Type B pancreatic cell (in vitro differentiated cells): Measurements from ENCODE around the gene CCDC154. TPM values are rescaled to one million over a fixed set of nuclear protein-coding genes. Genes with fewer than 3 reads are reported as not detected.
"Not testable (repeated sequence)": the region's sequence is repeated elsewhere in the genome, so short reads cannot be mapped to it uniquely, and the experiment has no call there.

Experiments
- DNase-seq: peaks from one replicate; pipeline ENCODE4 v3.0.0; 2021; ENCODE audit warnings: mixed read lengths; ENCODE audit not compliant: unreplicated experiment; ENCODE audit errors: extremely low spot score
- H3K27ac Mint-ChIP-seq: 2 replicates; pipeline ENCODE4 v1.8.0; 2021; ENCODE audit warnings: mild to moderate bottlenecking, mixed read lengths
- H3K27me3 Mint-ChIP-seq: 2 replicates; pipeline ENCODE4 v1.8.0; 2021; ENCODE audit warnings: mixed read lengths
- H3K36me3 Mint-ChIP-seq: 2 replicates; pipeline ENCODE4 v1.8.0; 2021; ENCODE audit warnings: mixed read lengths
- H3K4me1 Mint-ChIP-seq: one replicate; pipeline ENCODE4 v1.8.0; 2021; ENCODE audit warnings: mixed read lengths; ENCODE audit not compliant: unreplicated experiment
- H3K4me3 Mint-ChIP-seq: 2 replicates; pipeline ENCODE4 v1.8.0; 2021; ENCODE audit warnings: mild to moderate bottlenecking, mixed read lengths
- H3K9me3 Mint-ChIP-seq: 2 replicates; pipeline ENCODE4 v1.8.0; 2021; ENCODE audit warnings: mixed read lengths
- total RNA-seq: library from RNA; stranded (reverse); gene quantifications from 2 replicates; pipeline ENCODE4 v1.2.1, GENCODE V29; 2021; ENCODE audit warnings: low replicate concordance
- TF ChIP-seq, protein P1 (sequence below): fragments of 200-600 bp; sonication (generic); conservative IDR thresholded peaks from 2 replicates; pipeline ENCODE4 v1.5.0; 2021; ENCODE audit warnings: antibody characterized with exemption, mild to moderate bottlenecking

CCDC154 gene
- total RNA-seq, 1 donor from 2014 or later = 5.0 TPM

DNA sequence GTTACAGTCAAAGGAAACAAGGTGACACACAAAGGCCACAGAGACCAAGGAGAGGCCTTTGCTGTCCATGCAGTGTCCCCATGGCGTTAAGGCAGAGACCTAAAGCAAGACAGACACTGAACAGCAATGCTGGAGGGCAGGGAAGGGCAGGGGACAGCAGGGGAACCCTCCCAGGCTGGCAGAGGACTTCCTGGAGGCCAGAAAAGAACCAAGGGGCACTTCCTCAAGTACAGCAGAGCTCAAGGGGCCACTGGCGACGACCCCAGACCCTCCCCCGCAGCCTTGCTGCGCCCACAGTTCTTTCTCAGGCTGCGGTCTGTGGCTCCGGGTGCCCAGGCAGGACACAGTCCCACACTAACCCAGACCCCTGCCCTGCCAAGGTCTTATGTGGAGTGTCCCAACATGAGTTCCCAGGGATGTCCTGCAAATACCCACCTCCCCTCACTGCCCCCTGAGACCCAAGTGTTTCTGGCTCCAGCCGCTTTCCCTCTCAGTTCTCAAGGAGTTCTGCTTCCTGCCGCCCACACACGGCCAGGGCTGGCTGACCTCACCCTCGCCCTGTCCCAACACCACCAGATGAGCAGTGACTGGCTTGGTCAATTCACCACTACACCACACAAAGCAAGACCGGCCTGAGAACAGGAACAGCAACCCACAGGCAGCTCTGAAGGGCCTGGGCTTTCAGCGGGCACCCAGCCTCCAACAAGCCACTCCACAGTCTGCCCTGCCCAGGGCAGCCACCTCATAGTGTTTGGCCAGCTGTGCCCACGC lies 26.3 kb upstream of the CCDC154 start:
- TF ChIP-seq, protein P1, sequence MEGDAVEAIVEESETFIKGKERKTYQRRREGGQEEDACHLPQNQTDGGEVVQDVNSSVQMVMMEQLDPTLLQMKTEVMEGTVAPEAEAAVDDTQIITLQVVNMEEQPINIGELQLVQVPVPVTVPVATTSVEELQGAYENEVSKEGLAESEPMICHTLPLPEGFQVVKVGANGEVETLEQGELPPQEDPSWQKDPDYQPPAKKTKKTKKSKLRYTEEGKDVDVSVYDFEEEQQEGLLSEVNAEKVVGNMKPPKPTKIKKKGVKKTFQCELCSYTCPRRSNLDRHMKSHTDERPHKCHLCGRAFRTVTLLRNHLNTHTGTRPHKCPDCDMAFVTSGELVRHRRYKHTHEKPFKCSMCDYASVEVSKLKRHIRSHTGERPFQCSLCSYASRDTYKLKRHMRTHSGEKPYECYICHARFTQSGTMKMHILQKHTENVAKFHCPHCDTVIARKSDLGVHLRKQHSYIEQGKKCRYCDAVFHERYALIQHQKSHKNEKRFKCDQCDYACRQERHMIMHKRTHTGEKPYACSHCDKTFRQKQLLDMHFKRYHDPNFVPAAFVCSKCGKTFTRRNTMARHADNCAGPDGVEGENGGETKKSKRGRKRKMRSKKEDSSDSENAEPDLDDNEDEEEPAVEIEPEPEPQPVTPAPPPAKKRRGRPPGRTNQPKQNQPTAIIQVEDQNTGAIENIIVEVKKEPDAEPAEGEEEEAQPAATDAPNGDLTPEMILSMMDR = no peak
- no peaks in the 10 kb centered on the region for H3K27me3 Mint-ChIP-seq
- peak; percentile 55 for DNase-seq
- no peaks in the 10 kb centered on the region for H3K36me3 Mint-ChIP-seq
- peak overlapping the region; percentile 62 for H3K27ac Mint-ChIP-seq
- no peaks in the 10 kb centered on the region for H3K9me3 Mint-ChIP-seq
- peak overlapping the region; percentile 44 for H3K4me3 Mint-ChIP-seq
- H3K4me1 Mint-ChIP-seq = peaks cover 13% of the 10 kb centered on the region

DNA sequence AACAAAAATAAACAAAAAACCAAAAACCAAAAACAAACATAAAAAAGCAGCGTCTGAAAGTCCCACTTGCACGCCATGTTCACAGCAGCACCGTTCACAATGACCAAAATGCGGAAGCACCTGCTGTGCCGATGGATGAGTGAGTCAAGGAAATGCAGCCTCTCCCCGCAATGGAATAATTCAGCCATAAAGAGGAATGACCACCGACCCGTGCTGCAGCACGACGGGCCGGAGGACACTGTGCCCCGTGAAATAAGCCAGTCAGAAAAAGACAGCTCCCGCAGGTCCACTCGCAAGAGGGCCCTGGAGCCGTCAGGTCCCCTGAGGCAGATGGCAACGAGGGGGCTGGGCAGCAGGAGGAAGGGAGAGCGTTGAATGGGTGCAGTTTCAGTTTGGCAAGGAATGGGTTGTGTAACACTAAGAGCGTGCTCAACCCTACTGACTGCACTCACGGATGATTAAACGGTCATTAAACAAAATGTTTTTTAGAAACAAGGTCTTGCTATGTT lies 25.4 kb upstream of the CCDC154 start:
- TF ChIP-seq, protein P1 = no peak
- no peaks in the 10 kb centered on the region for H3K27me3 Mint-ChIP-seq
- no peaks in the 10 kb centered on the region for H3K9me3 Mint-ChIP-seq
- DNase-seq = no peak
- H3K4me3 Mint-ChIP-seq = no peak overlapping the region
- no peaks in the 10 kb centered on the region for H3K36me3 Mint-ChIP-seq
- peaks cover 13% of the 10 kb centered on the region for H3K4me1 Mint-ChIP-seq
- no peak overlapping the region for H3K27ac Mint-ChIP-seq

DNA sequence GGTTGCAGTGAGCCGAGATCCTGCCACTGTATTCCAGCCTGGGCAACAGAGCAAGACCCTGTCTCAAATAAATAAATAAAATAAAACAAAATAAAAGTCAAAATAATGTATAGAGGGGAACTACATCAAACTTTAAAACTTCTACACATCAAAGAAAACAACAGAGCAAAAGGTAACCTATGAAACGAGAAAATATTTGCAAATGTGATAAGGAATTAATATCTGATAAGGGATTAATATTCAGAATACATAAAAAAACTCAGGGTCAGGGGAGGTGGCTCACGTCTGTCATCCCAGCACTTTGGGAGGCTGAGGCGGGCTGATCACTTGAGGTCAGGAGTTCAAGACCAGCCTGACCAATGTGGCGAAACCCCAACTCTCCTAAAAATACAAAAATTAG lies 24.8 kb upstream of the CCDC154 start:
- H3K36me3 Mint-ChIP-seq, H3K9me3 Mint-ChIP-seq, DNase-seq, H3K27ac Mint-ChIP-seq, H3K27me3 Mint-ChIP-seq, H3K4me3 Mint-ChIP-seq: not testable (repeated sequence)
- peaks cover 13% of the 10 kb centered on the region for H3K4me1 Mint-ChIP-seq

GRCh38 chr16:1468426-1468810 lies 24.1 kb upstream of the CCDC154 start:
- H3K4me3 Mint-ChIP-seq = no peak overlapping the region
- H3K4me1 Mint-ChIP-seq = peaks cover 13% of the 10 kb centered on the region
- TF ChIP-seq, protein P1 = no peak
- no peaks in the 10 kb centered on the region for H3K27me3 Mint-ChIP-seq
- no peaks in the 10 kb centered on the region for H3K36me3 Mint-ChIP-seq
- DNase-seq = no peak
- no peaks in the 10 kb centered on the region for H3K9me3 Mint-ChIP-seq
- H3K27ac Mint-ChIP-seq = no peak overlapping the region

DNA sequence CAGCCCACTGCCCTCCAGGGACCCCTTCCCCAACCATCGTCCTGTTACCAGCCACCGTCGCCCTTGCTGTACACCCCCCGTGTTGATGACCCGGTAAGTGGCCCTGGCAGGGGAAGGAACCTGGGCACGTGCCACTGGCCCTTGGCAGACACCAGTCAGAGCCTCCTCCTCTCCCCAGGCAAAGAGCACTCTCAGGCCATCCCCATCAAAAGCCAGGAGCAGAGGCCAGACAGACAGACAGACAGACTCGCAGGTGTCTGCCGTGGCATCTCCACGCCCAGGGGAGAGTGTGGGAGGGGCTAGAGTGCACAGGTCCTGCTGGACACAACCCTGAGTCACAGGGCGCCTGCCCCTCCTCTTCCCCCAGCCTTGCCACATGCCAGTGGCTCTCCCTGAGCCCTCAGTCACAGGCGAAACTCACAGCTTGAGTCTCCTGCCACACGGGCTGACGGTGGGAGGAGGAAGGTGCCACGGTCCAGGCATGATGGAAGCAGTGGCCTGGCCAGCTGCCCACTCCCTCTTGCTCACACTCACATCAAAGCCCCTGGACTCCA lies 22.7 kb upstream of the CCDC154 start:
- Mint-ChIP-seq H3K27ac (no peak overlapping the region), H3K9me3 (no peaks in the 10 kb centered on the region), H3K4me3 (no peak overlapping the region), H3K27me3 (no peaks in the 10 kb centered on the region), H3K36me3 (no peaks in the 10 kb centered on the region), H3K4me1 (peaks cover 8% of the 10 kb centered on the region)
- peak; percentile 67 for DNase-seq
- TF ChIP-seq, protein P1 = no peak

DNA sequence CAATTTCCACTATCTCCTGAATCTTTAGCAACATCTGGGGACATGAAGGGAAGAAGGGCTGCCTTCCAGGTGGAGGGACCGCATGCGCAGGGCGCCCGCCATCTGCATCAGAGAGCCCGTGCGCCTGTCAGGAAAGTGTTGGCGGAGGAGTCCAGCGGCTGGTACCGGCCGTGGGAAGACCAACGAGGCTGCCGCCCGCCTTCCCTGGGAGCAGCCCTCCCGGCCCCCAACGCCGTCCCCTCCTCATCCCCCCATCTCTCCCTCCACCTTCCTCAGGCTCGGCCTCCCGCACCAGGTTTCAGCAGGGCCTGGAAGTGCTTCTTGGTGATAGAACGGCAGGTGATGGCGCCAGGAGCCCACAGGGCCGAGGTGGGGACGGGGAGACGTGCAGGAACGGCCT lies 21.7 kb upstream of the CCDC154 start:
- Mint-ChIP-seq H3K36me3 (no peaks in the 10 kb centered on the region), H3K4me3 (no peak overlapping the region), H3K9me3 (no peaks in the 10 kb centered on the region), H3K27ac (no peak overlapping the region), H3K27me3 (no peaks in the 10 kb centered on the region), H3K4me1 (peaks cover 8% of the 10 kb centered on the region)
- peak; percentile 56 for DNase-seq
- TF ChIP-seq, protein P1 = no peak
